GM18873 (cell line): ENCODE results near the gene KCNAB1.

ENCODE experiments used
- ATAC-seq: cut with Tn5 transposase; IDR thresholded peaks from one replicate; pipeline ENCODE4 v1.9.1; 2021; ENCODE audit warnings: mild to moderate bottlenecking, moderate library complexity, moderate number of reproducible peaks; ENCODE audit not compliant: unreplicated experiment, low FRiP score

The KCNAB1 gene

DNA sequence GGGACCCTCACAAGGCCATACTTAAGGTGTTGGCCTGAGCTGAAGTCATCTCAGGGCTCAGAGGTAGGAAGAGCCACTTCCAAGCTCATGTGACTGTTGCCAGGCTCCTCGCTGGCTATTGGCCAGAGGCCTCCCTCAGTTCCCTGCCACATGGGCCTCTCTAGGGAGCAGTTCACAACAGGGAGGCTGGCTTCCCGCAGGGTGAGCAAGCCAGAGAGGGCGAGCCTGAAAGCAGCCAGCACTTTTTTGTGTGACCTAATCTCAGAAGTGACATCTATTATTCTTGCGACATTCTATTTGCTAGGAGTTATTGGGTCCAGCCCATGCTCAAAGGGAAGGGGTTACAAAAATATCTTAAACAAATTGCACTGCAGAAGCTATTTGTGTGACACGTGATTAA is 233.2 kb downstream of the KCNAB1 start:
- no peak for ATAC-seq

DNA sequence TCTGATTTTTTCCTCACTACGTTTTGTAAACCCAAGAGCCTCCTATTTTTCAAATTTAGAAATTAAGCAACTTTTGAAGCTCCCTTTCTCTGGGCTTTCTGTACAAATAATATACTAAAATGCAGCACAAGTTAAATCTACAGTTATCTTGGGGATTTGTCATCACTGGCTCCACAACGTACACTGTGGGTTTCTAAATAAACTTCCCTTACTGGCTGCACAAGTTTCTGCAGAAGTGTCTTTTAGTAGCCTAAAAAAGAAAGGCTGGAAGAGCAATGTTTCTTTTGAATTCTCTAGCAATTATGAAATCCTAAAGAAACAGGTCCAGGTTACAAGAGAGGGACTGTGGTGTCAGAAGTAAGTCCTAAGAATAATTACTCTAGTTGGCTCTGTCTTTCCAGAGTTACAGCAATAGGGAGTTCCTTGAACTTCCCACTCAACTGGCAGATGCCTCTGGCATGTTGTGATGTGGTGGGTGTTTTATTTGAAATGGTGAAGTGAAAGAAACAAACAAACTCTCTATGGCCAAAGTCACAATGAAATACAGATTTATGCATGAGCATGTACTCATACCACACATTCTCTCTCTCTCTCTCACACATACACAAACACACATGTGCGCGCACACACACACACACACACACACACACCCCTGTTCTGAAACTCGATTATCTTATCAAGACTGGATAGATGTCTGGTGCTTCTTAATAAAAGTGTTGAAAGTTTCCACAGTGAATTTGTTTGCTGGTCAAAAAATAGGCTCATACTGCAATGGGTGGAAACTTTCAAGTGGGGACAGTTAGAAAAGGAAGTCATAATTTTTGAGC is 236.4 kb downstream of the KCNAB1 start:
- ATAC-seq, result no peak

DNA sequence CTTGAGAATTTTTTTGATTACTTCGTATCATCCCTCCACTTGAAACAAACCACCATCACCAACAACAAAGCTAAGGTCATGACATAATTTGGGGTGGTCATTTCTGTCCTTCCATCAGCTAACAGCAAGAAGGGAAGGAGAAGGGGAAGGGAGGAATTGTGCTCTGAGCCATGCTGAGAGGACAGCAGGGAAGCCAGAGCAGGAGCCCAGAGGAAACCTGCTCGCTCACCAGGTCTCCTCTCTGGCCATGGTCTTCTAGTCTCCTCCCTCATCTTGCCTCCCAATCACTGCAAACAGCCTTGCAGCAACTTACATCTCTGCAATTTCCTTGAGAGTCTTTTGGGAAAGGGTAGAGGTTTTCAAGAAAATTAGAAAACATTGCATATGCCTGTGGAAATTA is 237.9 kb downstream of the KCNAB1 start:
- no peak for ATAC-seq

DNA sequence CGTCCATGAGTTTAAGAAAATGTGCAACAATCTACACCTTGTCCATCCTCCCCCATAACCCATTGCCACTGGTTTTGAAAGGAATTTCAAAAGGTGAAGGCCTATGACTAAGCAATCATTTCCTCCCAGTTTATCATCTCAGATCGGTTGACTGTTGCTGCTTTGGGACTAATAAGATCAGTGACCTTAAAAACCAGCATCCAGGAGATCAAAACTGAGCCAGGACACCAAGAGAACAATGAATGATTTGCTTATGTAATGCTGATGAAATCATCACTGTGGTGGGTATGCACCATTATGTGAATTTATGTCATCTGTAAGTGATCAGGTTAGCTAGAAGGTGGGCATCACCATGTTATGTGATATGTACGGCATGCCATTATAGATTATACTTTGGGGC is 239.0 kb downstream of the KCNAB1 start:
- ATAC-seq, result no peak

DNA sequence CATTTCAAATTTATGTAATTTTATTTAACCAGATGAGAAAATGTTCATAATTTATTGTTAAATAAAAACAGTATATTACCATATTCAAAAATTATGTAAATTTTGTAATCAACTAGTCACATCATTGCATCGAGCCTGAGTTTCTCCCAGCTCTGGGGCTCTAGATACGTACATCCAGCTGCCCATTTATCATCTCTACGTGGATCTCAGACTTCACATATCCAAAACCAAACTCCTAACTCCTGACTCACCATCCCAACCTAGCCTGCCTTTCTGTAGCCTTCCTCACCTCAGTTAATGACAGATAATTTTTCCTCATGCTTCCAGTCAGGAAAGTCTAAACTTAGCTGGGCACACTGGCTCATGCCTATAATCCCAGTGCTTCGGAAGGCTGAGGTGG is 239.7 kb downstream of the KCNAB1 start:
- ATAC-seq, result no peak

DNA sequence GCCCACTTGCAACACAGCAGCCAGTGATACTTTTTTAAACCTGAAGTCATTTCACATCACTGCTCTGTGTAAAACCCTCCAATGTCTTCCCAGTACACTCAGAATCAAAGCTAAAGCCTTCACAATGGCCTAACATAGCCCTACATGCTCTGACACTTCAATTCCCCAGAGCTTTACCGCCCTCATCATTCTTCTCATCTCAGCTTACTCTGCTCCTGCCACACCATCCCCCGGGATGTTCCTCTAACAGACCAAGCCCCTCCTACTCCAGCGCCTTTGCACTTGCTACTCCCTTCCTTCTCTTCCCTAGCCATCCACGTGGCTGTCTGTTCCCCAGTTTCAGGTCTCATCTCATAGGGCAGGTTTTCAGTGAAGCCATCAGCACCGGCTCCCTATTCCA is 240.6 kb downstream of the KCNAB1 start:
- ATAC-seq, result no peak

DNA sequence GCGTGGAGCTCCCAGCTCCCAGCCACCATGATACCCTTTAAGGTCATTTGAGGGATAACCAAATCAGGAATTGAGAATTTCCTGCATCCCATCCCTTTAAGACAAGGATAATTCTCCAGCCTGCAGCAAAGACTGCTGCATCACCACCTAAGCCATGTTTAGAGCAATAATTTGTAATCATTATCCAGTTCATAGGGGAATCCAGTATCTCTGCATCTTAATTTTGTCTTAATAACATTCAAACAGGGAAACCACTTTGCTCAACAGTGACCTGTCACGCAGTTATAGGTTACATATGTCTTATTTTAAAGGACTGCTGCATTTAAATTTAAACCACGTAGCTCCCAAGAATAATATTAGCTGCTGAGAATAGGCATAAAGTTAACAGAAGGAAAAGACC is 246.2 kb downstream of the KCNAB1 start:
- no peak for ATAC-seq

DNA sequence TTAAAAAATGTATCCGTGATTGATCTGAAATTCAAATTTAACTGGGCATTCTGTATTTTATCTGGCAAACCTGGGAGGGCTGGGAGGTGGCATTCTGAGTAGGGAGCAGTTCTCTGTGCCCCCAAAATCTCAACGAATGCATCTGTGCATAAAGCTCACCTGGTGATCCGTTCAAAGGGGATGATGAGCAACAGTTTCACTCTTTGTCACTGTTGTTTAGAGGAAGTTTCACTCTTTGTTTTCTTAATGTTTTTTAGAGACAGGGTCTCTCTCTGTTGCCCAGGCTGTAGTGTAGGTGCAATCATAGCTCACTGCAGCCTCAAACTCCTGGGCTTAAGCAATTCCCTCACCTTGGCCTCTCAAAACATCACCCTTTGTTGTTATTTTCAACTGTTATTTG is 247.8 kb downstream of the KCNAB1 start:
- no peak for ATAC-seq

DNA sequence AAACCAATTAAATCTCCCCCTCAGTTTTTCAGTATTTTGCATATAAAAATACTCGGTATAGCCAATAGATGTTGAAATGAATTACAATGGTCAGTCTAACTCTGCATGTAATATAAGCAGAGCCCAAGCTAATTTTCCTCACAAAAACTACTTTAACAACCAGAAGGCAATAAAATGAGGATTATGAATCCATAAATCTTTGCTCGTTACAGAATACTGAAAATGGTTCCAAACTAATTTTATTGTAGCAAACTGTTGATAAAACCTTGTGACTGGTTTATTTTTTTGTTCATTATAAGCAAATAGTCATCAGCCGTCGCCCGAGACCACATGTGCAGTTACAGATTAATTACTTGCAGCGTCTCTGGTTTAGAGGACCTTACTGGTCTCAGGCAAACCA is 251.3 kb downstream of the KCNAB1 start:
- no peak for ATAC-seq

DNA sequence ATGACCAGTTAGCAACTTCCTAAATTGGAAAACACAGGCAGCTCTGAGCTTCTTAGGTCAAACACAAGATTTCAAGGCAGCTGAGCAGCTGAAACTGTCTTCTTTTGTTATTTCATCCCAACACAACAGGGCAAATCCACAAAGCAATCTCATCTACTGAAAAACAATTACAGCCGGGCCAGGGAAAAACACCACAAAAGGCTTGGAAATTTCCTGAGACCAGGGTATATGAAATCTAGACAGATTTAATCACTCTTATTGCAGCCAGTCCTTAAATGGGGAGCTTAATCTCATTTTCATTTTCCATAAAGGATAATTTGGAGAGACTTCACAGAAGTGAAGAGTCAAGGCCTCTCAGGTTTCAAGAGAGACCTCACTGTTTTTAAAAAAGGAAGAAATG is 252.7 kb downstream of the KCNAB1 start:
- ATAC-seq, result no peak

DNA sequence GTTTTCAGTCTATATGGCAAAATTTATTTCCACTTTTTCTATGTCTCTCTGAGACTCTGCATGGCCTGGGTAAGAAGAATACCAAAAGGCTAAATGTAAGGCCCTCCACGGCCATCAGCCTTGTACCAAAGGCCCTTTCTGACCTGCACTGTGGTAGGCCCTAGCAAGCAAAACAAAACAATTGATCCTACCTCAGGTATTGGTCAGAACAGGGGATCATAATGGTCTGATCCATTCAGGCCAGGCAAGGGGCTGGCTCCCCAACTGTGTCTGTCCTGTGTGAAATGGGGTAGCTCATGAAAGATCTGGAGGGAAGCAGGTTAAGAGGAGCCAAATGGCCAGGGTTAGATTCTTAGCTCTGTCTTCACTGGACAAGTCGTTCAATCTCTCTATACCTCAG is 253.3 kb downstream of the KCNAB1 start:
- no peak for ATAC-seq

DNA sequence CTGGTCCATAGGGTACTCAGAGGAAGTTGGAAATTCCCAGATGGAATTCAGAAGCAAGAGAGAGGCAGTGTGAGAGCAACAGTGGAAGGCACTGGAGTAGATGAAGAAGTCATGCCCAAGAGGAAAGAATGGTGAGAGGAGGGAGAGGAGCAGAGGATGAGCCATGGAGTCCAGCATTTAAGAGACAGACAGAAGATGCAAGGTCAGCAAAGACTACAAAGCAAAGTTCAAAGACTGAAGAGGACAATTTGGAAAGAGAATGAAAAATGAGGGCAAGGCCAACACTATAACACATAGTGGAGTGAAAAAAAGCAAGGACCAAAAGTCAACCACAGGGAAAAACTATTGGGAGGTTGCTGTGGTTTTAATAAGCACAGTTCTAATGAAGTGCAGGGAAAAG is 255.8 kb downstream of the KCNAB1 start:
- no peak for ATAC-seq

DNA sequence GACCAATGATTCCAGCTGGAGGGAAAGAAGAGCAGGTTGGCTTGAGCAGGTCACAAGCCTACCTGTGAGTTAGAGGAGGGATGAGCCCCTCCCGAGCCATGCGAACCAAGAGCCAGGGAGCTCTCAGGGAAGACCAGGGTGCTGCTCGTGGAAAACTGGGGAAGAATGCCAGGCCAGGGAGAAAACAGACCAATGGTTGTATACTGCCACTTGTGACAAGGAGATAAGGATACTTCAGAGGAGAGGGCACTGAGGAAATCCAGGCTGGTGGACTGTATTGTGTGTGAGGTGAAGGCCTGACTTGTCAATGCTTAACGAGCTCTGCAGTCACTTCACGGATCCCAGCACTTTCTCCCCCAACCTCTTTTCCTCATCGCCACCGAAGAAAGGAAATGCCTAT is 256.9 kb downstream of the KCNAB1 start:
- ATAC-seq, result no peak

DNA sequence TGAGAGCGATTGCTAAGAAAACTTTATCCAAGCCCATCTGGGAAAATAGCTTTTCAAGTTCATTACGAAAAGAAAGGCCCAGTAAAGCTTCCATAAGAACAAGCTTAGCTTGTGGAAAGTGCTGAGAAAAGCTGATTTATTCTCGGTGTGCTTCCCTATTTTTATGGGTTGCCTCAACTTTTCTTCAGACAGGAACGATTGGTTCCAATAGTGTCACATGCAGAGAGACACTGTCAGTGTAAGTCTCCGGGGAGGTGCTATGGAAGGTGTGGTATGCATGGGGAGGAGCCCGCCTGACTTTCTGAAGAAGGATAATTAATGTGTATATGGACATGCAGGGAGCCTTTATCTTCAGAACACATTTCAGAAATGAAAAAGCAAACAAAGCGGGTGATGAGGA is 257.3 kb downstream of the KCNAB1 start:
- no peak for ATAC-seq

DNA sequence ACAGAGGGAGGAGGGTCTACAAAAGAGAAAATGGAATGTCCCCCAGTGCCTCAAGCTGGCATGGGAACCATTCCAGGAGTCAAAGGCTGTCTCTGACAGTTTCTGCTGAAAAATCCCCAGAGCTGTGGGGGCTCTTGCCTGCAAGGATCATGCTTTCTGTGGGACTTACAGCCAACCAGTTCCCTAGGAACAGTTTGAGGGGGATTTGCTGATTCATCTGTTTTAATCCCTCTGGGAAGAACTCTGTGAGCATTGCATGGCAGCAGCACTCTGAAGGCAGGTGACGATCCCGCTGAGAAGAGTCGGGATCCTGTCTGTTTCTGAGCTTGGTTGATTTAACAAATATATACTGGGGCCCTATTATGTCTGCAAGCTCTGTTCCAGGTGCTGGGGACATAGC is 258.5 kb downstream of the KCNAB1 start:
- no peak for ATAC-seq

DNA sequence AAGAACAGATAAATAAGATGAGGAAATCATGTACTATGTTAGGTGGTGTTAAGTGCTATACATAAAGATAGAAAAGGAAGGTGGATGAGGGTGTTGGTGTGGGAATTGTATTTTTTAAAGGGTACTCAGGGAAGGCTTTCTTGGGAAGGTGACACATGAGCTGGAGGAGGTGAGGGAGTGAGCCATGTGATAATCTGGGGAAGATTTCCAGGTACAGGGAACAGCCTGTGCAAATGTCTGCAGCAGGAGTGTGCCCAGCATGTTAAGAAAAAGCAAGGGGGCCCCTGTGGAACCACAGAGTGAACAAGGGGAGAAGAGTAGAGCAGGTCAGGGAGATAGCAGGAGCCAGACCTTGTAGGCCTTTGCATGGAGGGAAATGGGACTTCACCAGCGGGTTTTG is 258.9 kb downstream of the KCNAB1 start:
- ATAC-seq, result no peak

DNA sequence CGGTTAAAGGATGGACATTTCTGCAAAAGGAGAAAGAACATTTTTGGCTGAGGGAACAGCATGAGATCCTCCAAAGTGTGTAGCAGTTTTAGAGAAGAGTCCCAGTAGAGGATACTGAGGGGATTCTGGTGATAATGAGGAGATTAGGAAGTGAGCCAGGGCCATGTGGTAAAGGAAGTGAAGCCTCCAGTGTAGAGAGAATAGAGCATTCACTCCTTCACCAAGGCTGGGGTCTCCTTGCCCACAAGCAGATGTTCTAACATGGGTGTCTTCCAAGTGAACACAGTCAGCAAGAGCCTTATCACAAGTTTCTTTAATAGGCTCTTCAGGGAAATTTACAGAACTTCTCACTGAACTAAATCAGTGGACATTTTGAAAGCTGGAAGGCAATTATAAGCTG is 260.9 kb downstream of the KCNAB1 start:
- no peak for ATAC-seq

DNA sequence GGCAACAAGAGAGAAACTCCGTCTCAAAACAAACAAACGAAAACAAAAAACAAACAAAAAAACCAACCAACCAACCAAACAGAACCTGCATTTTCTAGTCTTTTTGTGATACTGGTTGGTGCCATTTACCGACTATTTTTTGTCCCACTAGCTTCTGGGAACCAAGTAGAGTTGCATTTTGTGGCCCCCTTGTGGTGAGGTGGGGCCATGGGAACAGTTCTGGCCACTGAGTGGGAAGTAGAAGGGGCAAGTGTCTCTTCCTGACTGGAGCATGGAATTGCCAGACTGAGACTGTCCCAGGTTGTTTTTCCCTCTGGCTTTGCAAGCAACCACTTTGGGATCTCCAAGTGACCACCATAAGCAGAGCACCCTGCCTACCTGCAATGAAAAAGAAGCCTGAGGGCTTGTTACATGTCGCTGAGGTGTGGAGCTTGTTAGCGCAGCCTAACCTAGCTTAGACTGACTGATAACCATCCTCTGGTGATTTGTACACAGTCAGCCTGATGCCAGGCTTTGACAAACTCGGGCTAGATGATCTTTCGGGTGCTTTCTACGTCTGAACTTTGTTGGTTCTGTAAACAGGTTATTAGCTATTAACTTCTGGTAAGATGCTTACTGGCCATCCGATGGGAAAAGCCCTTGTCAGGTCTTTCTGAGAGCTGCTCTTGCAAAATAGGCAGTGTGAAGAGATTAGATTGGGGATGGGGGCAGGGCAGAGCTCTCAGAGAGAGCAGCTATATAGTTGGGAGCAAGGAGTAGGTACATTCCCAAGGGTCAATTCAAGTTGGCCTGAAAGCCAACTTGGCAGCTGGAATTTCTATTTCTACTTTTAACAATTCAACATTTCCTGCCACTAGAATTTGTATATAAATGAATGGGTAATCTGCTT is 262.3 kb downstream of the KCNAB1 start:
- ATAC-seq, result no peak

DNA sequence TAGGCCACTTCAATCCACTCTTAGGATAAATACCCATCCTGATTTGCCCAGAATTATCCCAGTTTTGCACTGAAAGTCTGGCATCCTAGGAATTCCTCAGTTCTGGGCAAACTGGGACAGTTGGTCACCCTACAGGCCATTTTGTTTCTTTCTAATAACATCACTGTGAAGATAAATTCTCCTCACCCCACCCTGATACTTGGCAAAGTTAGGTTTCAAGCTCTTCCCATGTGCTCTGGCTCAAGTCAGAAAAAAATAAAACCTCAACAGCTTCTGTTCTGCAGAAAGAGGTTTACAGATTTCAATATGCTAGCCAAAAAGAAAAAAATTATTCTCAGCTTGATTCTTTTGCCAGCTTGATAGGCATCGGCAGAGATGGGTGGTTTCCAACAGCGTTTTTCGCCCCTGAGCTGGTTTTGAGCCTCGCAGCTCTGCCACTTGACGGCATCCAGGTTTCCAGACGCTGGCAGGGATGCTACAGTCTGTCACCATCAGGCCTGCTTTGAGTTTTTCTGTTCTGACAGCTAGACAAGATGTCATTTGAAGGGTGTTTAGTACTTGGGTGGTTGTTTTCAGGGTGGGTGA is 263.2 kb downstream of the KCNAB1 start:
- no peak for ATAC-seq

DNA sequence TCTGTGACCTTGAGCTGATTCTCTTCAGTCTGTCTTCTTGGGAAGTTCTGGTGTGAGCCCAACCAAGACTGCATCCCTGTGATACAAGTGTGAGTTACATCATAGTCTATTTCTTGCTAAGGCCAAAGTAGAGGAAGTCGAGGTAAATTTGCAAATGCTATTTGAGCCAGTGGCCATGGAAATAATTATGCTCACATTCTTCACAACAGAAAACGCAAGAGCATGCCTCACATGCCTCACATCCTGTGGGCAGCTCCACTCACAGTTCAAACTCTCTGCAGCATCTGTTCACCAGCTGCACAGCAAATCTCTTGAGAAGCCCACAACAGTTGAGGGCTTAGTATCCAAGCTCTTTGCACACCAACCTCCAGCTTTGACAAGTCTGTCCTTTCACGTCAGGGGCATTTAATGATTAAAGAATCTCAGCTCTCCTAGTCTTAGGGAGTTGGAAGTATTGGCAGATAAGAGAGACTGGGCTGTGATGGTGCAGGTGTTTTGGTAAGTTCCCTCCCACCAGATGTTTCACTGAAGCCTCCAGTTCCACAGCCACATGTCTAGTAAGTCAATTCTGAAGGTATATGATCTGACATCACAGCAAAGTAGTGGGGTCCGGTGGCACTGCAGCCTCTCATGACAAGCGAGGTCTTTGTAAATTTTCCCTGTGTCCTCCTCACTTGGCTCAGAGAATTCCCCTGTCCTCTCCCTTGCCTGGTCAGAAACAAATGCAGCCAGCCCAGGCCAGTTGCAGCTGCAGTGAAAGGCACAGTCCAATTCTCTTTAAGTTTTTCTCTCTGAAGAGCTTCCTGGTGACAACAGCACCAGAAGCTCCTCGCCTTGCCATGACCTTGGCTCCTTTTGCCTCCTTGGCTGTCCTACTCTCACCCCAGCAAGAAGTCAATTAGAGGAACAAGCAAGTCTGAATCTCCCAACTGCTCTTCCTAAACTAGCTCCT is 268.4 kb downstream of the KCNAB1 start:
- ATAC-seq, result no peak
